GM21825 (cell line): ENCODE results near the gene TJP1.

Source experiments
- ATAC-seq: cut with Tn5 transposase; IDR thresholded peaks from one replicate; pipeline ENCODE4 v1.9.1; 2021; ENCODE audit warnings: mild to moderate bottlenecking, moderate library complexity; ENCODE audit not compliant: unreplicated experiment

The TJP1 gene

DNA sequence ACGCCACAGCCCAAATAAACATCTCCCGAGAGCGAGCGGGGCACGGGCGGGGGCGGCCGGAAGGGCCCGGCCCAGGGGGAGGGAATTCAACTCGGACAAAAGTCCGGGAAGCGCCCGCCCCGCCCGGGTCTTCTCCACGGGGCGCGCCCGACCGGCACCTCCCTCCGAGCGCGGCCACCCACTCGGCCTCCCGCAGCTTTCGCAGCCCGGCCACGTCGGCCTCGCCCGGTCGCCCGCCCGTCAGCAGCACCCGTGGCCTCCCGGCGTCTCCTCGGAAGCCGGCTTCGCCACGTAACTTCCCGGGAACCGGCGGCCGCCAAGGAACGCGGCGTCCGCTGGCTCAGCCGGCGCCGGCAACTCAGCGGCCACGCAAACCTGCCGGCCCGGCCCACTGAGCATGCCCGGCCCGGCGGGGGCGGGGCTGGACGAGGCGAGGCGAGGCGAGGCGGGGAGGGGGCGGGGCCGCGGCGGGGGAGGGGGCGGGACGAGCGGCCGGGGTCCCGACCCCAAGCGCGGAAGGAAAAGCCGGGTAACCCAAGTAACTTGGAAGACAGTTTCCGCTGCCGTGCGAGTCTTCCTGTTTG lies at the start of gene TJP1:
TJP1 (minus strand) TSS at position 369 of the 584 bp plus-strand sequence. CDS start 440 bp downstream, outside the sequence.
- no peak for ATAC-seq

DNA sequence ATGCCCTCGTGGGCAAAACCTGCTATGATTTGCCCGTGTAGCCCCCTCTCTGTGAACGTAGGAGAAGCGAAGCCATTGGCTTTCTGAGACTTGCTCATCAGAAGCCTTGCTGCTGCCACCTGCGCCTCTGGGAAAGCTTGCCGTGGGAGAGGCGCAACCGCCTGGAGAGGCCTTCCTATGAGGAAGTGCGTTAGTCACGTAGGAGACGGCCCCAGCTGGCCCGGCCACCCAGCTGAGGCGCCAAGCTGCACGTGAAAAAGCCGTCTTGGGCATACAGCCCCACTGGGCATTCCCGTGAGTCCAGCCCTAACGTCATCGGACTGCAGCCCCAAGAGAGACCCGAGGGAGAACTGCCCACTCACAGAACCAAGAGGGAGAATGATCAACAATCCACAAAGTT lies 49.1 kb upstream of the TJP1 start:
- ATAC-seq = no peak

DNA sequence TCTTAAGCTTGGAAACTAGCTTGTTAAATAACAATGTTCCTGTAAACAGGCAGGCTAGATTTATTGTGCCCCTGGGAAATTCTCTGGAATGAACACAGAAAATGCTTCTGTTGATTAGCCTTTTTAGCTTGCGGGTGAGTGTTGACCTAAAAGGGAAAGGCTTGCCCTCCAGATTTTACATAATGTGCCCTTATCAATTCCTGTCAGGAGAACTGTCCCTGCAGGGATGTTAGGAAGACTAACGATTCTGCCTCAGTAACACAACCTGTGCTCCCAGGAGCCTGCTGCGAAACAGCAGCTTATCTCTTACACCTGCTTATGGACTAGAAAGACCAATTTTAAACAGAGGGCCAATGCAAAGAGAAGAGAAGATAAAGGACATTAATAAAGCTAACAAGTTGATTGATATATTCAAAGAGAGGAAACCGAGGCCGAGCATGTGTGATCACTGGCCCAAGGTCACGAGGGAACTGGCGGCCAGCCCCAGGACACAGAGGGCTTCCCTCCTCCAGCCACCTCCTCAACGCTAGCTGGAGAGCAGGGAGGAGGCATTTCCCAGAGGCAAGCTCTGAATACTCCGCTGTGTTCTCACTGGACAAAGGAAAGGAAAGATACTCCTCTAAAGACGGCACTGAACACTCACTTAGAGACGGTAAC lies 48.4 kb upstream of the TJP1 start:
- ATAC-seq = no peak

DNA sequence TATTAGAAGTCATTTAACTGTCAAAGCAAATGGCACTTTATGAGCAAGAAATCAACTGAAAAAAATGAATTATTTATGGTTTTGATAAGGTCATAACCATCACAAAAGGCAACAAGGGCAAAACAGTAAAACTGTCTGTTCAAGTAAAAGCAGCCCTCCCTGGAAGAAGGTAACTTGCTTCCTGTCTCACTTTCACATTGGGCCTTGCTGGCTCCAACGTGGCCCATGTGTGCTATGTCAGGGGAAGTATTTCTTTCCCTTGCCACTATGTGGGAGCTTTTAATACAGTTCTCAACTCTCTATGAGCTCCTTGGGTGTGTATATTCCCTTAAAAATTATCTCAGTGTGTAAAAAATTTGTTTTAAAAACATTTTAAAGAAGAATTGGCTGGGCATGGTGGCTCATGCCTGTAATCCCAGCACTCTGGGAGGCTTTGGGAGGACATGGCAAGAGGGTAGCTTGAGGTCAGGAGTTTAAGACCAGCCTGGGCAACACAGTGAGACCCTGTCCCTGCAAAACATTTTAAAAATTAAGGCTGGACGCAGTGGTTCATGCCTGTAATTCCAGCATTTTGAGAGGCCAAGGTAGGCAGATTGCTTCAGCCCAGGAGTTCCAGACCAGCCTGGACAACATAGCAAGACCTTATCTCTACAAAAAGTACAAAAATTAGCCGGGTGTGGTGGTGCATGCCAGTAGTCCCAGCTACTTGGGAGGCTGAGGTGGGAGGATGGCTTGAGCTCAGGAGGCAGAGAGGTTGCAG lies 45.2 kb upstream of the TJP1 start:
- ATAC-seq = no peak

DNA sequence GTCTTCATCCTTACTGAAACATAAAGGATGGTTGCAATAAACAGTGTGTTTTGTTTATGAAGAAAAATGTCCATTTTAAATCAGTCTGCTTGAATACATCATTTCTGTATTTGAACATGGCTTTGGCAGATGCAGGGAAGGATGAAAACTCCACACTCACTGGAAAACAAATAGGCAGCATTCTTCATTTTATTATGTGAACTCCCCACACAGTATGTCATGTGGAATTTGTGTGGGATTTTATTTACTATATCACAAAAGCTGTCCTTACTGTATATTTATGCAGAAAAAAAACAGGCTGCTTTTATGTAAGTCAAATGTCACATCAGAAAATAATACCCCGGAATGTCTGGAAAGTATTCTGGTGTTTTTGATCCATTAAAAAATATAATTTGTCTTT lies 44.1 kb upstream of the TJP1 start:
- ATAC-seq = no peak

DNA sequence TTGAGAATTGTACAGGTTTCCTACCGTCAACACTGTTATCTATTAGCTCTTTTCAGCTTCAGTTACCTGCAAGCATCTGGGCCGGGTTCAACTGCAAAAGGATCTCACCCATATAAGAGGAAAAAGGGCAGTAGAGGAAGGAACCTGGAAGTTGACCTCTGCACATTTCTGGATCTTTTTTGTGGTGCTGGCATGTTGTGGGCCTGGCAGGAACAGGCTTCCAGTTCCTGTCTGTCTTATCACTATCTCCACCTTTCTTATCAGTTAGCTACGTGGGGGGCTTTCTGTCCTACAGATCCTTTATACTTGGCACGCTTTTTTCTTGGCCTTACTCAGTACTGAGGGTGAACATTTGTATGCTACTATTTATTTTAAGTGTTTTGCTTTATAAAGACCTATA lies 42.2 kb upstream of the TJP1 start:
- no peak for ATAC-seq

DNA sequence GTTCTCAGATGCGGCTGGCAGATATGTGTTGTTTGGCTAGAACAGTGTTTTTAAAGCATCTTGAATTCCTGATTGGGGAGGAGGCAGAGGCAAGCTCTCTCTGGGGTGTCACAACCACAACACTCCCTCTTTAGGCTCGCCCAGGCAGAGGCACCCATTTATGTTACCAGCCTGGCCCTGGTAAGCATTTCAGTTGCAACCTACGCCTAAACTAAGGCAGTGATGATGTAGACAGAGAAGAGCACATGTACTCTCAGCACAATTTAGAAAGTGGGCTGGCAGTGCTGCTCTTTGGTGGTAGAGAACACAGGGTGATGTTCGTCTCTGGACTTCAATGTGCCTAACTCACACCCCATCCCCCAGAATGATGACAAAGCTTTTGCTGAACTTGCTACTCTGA lies 41.2 kb upstream of the TJP1 start:
- ATAC-seq = no peak

DNA sequence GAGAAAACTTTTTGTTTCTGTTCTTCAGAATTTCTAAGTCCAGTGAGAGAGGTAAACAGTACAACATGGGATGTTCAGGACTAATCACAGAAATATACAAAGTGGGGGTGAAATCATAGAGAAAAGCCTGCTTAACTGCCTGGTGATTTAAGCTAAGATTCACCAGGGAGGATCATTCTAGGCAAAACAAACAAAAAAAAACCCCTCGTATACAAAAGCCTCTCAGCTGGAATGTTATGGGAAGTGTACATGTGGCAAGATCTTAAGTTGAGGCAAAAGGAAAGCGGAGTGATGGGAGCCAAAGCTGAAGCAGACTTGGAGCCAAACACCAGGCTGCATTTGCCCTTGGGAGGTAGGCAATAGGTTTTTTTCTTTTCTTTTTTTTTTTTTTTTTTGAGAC lies 40.0 kb upstream of the TJP1 start:
- ATAC-seq = no peak

DNA sequence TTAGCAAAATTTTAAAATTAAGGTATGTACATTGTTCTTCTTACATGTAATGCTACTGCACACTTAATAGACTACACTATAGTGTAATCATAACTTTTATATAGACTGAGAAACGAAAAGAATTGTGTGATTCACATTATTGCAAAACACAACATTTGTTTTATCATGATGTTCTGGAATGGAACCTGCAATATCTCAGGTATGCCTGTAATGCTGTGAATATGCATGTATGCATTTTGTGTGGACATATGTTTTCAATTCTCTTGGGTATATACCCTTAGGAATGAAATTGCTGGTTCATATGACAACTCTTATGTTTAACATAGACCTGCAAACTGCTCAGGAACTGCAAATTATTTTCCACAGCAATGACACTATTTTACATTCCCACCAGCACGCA lies 38.6 kb upstream of the TJP1 start:
- no peak for ATAC-seq

DNA sequence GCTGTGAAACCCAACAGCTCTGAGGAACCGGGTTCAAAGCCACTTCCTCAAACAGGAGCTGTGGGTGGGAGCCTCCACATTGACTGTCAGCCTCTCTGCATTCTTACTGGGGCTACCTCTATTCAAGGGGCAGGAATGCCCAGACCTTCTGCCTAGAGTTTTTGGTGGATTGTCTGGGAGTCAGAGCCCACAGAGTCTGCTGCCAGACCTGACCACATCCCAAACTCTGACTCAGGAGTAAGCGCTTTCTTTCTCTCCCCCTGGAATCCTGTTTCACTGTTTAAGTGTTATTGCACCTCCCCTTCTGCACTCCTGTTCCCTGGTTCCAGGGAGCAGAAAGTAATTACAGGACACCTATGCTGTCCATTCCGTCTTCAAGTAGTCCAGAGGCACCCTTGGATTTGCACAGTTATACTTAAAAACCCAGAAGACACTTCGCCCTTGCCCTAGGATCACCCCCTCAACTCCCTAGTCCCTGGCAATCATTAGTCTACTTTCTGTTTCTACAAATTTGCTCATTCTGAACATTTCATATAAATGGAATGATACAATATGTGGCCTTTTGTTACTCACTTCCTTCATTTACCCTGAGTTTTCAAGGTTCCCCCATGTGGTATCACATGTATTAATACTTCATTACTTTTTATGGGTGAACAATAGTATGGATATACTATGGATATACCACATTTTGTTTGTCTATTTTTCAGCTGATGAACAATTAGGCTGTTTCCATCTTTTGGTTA lies 37.9 kb upstream of the TJP1 start:
- ATAC-seq = no peak

DNA sequence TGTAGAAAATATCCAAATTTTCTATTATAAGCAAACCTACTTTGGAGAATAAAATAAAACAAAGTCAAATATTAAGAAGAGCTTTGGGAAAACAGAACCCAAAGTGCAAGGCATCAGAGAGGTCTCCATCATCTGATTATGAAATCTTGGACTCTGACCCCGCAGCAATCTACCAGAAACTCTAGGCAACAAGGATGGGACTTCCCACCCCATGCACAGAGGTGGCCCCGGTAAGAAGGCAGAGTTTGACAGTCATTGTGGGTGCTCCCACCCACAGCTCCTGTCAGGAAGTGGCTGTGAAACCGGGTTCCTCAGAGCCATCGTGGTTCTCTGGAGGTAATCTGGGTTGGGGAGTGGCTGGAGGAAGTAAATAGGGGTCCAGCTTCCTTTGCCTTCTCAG lies 37.0 kb upstream of the TJP1 start:
- ATAC-seq = no peak

DNA sequence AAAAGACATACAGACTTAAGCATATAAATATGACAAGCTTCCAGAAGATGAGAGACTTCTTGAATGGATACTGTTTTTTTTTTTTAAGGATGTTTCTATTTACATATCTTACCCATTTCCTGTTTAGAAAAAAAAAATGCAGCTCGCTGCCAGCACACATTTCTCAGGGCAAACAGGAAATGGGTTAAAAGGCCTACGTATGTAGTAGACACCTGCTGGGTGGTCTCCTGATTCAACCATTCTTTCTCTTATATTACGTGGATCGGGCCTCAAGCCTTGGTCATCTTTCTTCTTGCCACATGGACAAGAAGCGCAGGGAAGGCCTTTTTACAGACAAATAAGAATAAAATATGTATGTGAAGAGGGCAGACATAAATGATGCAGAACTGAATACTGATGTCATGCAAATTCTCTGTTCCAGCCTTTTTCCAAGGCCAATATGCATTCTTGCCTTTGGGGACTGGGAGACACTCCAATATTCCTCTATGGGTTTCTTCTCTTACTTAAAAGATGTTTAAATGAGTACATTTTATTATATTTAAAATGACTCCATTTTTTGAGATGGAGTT lies 35.0 kb upstream of the TJP1 start:
- ATAC-seq = no peak

DNA sequence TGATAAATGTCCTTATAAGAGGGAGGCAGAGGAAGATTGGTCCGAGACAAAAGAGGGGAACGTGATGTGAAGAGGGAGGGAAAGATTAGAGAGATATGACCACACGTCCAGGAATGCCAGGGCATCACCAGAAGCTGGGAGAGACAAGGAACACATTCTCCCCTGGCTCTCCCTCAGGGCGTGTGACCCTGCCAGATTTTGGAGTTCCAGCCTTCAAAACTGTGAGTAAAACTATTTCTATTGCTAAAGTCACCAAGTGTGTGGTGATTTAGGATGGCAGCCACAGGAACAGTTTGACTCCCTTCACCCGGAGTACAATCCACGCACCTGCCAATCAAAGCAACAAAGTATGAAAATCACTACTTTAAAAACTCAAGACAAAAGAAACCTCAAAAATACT lies 32.1 kb upstream of the TJP1 start:
- no peak for ATAC-seq

DNA sequence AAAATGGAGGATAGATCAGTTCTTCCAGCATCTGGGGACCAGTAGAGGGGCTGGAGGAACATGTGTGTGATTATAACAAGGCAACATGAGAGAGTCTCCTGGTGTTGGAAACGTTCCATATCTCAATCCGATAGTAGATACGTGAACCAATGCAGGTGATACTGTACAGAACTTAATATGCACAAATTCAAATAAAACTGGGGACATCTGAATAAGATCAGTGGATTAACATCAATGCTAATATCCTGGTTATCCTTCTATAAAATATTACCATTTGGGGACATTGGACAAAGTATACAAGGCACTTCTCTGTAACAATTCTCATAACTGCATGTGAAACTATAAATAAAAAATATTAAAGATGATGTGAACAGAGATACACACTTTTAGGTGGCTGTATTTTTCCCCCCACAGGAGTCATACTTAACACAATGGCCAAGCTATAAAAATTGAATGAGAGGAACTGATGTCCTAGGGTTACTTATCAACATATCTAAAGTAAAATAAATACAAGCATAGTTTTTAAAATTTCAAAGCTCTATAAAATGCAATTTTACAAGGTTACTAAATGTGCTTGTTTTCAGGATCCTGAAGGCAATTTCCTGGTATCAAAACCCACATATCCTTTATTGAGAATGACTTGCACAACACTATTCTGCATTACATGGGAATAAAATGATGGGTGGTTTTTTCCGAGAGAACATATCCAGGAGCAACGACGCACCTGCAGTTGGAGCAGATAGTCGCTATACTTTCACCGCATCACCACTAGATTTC lies 31.1 kb upstream of the TJP1 start:
- ATAC-seq = no peak

DNA sequence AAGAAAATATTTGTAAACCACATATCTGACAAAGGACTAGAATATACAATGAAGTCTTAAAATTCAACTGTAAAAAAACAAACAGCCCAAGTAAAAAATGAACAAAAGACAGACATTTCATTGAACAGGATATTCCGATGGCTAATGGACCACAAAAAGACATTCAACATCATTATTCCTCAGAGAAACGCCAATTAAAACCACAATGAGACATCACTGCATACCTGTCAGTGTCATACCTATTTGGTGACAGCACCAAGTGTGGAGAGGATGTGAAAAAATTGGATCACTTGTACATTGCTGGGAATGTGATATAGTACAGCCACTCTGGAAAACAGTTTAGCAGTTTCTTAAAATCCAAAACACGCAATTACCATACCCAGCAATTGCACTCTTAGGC lies 29.9 kb upstream of the TJP1 start:
- ATAC-seq = no peak

DNA sequence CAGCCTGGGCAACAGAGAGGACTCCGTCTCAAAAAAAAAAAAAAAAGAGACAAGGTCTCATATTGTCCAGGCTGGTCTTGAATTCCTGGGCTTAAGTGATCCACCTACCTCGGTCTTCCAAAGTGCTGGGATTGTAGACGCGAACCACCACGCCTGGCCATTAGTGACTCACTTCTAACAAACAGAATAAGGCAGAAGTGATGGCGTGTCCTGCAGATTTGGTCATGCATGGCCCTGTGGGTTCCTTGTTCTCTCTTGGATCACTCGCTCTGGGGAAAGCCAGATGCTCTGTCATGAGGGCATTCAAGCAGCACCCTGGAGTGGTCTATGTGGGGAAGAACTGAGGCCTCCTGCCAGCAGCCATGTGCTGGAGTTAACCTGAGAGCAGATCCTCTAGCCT lies 27.4 kb upstream of the TJP1 start:
- no peak for ATAC-seq

DNA sequence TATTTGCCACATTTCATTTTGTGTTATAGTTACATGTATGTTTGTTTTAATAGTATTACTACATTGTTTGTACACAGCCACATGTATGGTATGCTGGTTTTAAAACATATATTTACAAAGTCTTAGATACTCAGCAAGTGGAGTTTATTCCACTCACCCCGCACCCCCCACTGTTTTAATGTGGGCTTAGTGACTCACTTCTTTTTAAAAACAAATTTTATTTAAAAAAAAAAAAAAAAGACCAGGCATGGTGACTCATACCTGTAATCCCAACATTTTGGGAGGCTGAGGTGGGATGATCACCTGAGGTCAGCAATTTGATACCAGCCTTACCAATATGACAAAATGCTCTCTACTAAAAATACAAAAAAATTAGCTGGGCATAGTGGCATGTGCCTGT lies 26.9 kb upstream of the TJP1 start:
- no peak for ATAC-seq

DNA sequence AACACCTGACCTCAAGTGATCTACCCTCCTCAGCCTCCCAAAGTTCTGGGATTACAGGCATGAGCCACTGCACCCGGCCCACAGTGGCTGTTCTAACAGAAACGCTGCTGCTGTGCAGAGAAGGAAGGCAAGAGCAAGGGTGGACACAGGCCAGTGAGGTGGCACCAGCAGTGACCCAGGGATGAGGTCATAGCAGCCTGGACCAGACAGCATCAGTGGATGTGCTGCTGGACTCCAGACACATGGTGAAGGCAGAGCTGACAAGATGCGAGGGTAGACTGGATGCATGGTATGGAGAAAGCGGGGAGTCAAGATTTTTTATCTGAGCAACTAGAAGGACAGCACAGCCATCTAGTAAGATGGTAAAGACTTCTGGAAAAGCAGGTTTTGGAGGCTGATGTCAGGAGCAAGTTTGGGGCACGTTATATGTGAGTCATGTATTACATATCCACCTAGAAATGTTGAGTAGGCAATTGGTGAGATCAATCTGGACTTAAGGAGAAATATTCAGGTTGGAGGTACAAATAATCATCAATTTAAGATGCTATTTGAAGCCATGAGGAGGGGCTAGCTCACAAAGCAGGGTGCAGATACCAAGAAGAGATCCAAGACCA lies 22.1 kb upstream of the TJP1 start:
- ATAC-seq = no peak

DNA sequence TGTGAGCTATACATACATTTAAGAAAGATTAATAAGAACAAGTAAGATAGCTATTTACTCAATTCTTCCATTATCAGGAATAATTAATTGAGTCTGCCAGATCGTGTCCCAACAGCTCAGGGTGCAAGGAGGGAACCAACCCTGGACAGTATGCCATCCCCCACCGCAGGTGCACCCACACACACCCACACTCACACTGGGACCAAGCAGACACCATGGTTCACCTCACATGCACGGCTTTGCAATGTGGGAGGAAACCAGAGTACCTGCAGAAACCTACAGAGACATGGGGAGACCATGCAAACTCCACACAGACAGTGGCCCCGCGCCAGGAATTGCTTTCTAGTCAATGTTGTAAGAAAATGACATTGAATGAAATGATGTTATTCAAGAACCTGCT lies 20.0 kb upstream of the TJP1 start:
- ATAC-seq = no peak

DNA sequence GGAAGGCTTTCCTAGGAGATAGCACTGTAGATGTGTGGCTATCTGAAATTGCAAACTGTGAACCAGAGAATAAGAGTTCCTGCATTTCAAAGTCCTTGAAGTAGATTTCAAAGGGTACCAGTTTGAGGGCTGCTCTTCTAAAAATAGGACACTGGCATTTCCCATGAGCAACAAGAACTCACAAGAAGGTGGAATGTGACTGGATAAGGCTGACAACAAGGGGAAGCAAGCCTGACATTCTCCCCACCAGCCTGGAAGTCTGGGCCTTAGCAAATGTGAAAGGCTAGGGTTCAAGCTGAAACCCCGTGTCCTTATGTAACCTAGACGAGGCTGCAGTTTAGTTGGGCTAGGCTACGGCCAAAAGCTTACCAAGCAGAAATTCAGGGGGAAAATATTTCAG lies 18.7 kb upstream of the TJP1 start:
- ATAC-seq = no peak
